ENCODE measurements around the gene RING1. TPM values are rescaled to one million over a fixed set of nuclear protein-coding genes. Genes with fewer than 3 reads are reported as not detected.

RING1 gene
- total and polyA plus RNA-seq, 10 of the 15 experiments (the other 5 are each of a cell fraction or from before 2014, with no cell fraction given) = 2.0 to 27.2 (median 15.8) TPM

- TF ChIP-seq HDAC6 (IDR thresholded peaks at IDR 0.05; ENCODE audit: unreplicated experiment) (no peak), LARP7 (IDR thresholded peaks at IDR 0.05) (no peak), NR2F1 (conservative IDR thresholded peaks at IDR 0.05) (no peak; the same call in 1 of the 2 replicates), ETV6 (conservative IDR thresholded peaks at IDR 0.05 in 1 of 2, IDR thresholded peaks at IDR 0.05 in 1 of 2; ENCODE audit: borderline replicate concordance in 1 of 2, low read depth in 1 of 2) (no peak), BCL3 (IDR thresholded peaks at IDR 0.05; ENCODE audit: borderline replicate concordance, insufficient read depth, low read depth, low read length, poor library complexity, severe bottlenecking) (peak; percentile 22), KDM1A (IDR thresholded peaks at IDR 0.05; ENCODE audit: borderline replicate concordance) (no peak), JUNB (IDR thresholded peaks at IDR 0.05) (peak; percentile 68), PKNOX1 (IDR thresholded peaks at IDR 0.05) (no peak), EED (IDR thresholded peaks at IDR 0.05; ENCODE audit: low read depth) (peak; percentile 84), RUNX3 (IDR thresholded peaks at IDR 0.05; ENCODE audit: low read length) (no peak)
- TF ChIP-seq, protein P1, sequence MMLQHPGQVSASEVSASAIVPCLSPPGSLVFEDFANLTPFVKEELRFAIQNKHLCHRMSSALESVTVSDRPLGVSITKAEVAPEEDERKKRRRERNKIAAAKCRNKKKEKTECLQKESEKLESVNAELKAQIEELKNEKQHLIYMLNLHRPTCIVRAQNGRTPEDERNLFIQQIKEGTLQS (IDR thresholded peaks at IDR 0.05; ENCODE audit: borderline replicate concordance, extremely low read depth, low read depth, low read length) = no peak
Measured at GRCh38 chr6:33205191-33206026, 2.9 kb upstream of the RING1 start (continued).
